Esophagus squamous epithelium (tissue), 5 donors: ENCODE data around the gene PPP3CA. TPM values are rescaled to one million over a fixed set of nuclear protein-coding genes. Genes with fewer than 3 reads are reported as not detected.

Experiments
- DNase-seq: peaks from one replicate; lab custom pipeline; 2025; lab: John Stamatoyannopoulos, UW
- H3K27ac ChIP-seq, 4 donors: fragments of 200-600 bp; sonication (generic); one replicate each; pipeline ENCODE4 v1.5.1; 2016 to 2019; ENCODE audit warnings: mild to moderate bottlenecking in 1 of 4
- H3K27me3 ChIP-seq, 4 donors: fragments of 200-600 bp; sonication (generic); 1 replicate in 3 of 4; 2 replicates in 1 of 4; pipeline versions ENCODE4 v1.5.1 to v1.6.0; 2017 to 2021; ENCODE audit warnings: antibody characterized with exemption in 1 of 4
- H3K36me3 ChIP-seq, 3 donors: fragments of 200-600 bp; sonication (generic); one replicate each; pipeline ENCODE4 v1.5.1; 2016 to 2019
- H3K4me1 ChIP-seq, 3 donors: fragments of 200-600 bp; sonication (generic); one replicate each; pipeline ENCODE4 v1.5.1; 2017 to 2019
- H3K4me3 ChIP-seq, 4 donors: fragments of 200-600 bp; sonication (generic); 1 replicate in 3 of 4; 2 replicates in 1 of 4; pipeline ENCODE4 v1.5.1; 2016 to 2019; ENCODE audit warnings: mild to moderate bottlenecking in 2 of 4, moderate library complexity in 1 of 4
- H3K9me3 ChIP-seq, 3 donors: fragments of 200-600 bp; sonication (generic); one replicate each; pipeline ENCODE4 v1.5.1; 2016 to 2019
- CTCF ChIP-seq, 6 experiments: fragments of 450-650 bp in 4 of 6; fragments of 200-600 bp in 2 of 6; sonication (generic) in 2 of 6; IDR thresholded peaks; one replicate each; pipeline ENCODE4 v1.5.1; 2016 to 2019; ENCODE audit warnings: antibody characterized with exemption in 6 of 6, mild to moderate bottlenecking in 4 of 6, moderate library complexity in 4 of 6
- POLR2A ChIP-seq, 4 donors: fragments of 450-650 bp; IDR thresholded peaks; one replicate each; pipeline ENCODE4 v1.6.1; 2017; ENCODE audit warnings: antibody characterized with exemption in 4 of 4, mild to moderate bottlenecking in 4 of 4, moderate library complexity in 3 of 4
- WGBS, 2 donors: methylation state at CpG; one replicate each; pipeline ENCODE4 v1.1.5; 2018; 5-methylcytosine and 5-hydroxymethylcytosine counted together
- intact Hi-C: fragments of 100-400 bp; cut with DNase I; formaldehyde crosslinking; loops from one replicate; pipeline ENCODE4 v1.15.0; 2022
- total RNA-seq, 4 donors: library from RNA; depleted of rRNA; stranded (reverse); fragments of >200 nt; gene quantifications; one replicate each; pipeline ENCODE4 v1.1.0, GENCODE V29; 2016
- donor health status: DM: yes; HTN: yes; CAD: no.

PPP3CA gene
- total RNA-seq, 4 donors from 2014 or later = 13.3 to 25.7 (median 17.5) TPM

DNA sequence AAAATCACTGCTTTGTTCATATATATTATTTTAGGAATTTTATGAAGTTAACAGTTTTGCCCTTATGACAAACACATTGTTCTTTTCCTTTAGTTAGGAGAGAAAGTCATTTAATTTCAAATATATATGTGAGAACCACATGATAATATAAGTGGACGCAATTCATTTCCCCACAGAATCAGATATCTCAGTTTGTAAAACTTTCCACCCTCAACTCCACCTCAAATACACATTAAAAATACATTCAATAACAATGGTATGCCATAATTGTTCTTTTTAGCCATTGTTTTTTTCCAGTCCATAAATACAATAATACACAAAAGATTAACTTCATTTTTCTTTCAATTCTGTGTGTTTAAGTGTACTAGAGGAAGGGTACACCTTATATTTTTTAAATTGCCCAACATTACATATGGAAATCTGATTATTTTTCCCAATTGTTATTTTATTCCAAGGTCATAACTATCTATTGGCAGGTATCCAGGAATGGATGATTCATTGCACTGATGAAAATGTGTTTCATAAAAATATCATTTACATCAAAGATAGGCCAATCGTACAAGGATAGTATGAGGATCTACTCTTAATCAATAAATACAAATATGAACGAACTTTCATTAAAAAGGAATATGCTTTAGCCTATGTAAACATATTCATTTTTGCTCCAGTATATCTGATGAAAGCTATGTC, 125.0 kb downstream of the PPP3CA start:
- TF ChIP-seq POLR2A (IDR thresholded peaks at IDR 0.05) (no peak), CTCF (IDR thresholded peaks at IDR 0.05) (no peak)
- no peak overlapping the region for H3K4me3 ChIP-seq
- H3K4me1 ChIP-seq = peaks cover 0 to 22% (median 0%) of the 10 kb centered on the region in 3 donors

DNA sequence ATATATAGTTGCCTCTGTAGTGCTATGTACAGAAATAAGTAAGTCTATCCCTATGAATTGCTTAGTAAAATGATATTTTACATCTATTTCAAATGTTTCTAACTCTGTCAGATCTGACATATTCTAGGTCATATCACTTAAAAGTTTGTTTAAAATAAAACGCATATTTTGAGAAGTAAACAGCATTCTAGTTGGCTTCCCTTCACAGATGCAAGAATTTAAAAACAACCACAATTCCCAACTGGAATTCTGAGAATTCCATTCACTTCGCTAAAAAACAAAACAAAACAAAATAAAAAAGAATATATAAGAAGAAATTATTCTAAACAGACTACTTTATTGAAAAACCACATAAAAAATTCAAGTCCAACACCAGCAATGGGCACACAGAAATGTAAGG, 126.0 kb downstream of the PPP3CA start:
- WGBS, 2 donors = 77 to 83% methylated on average over 2 of the region's 2 CpGs
- peaks cover 0 to 22% (median 0%) of the 10 kb centered on the region in 3 donors for H3K4me1 ChIP-seq
- TF ChIP-seq CTCF (IDR thresholded peaks at IDR 0.05) = no peak
- TF ChIP-seq POLR2A (IDR thresholded peaks at IDR 0.05) = no peak
- H3K9me3 ChIP-seq = no peaks in the 10 kb centered on the region
- no peaks in the 10 kb centered on the region for H3K27me3 ChIP-seq
- H3K27ac ChIP-seq = no peak overlapping the region
- intact Hi-C loops = no loop called here
- no peak overlapping the region for H3K4me3 ChIP-seq
- no peaks in the 10 kb centered on the region for H3K36me3 ChIP-seq
- DNase-seq = no peak

More for the DNA sequence above, 125.0 kb downstream of the PPP3CA start:
- no peaks in the 10 kb centered on the region for H3K27me3 ChIP-seq
- no peak overlapping the region for H3K27ac ChIP-seq
- H3K9me3 ChIP-seq = no peaks in the 10 kb centered on the region
- H3K36me3 ChIP-seq = no peaks in the 10 kb centered on the region
- no peak for DNase-seq
- intact Hi-C loops = no loop called here
- 64 to 66% methylated on average over 3 of the region's 3 CpGs for WGBS, 2 donors

- 83 to 85% methylated on average over 1 of the region's 1 CpG for WGBS, 2 donors
- intact Hi-C loops = no loop called here
- H3K4me1 ChIP-seq = peaks cover 0 to 22% (median 0%) of the 10 kb centered on the region in 3 donors
Observed at GRCh38 chr4:101218894-101219293, 128.4 kb downstream of the PPP3CA start.

GRCh38 chr4:101218346-101218745, 129.0 kb downstream of the PPP3CA start:
- H3K27ac ChIP-seq = no peak overlapping the region
- intact Hi-C loops = no loop called here
- no peak for DNase-seq
- H3K27me3 ChIP-seq = no peaks in the 10 kb centered on the region
- no peak for TF ChIP-seq POLR2A (IDR thresholded peaks at IDR 0.05)
- no peak for TF ChIP-seq CTCF (IDR thresholded peaks at IDR 0.05)
- H3K9me3 ChIP-seq = no peaks in the 10 kb centered on the region
- H3K4me3 ChIP-seq = no peak overlapping the region
- no peaks in the 10 kb centered on the region for H3K36me3 ChIP-seq
- whole genome bisulfite sequencing, 2 donors = 62 to 68% methylated on average over 3 of the region's 3 CpGs
- H3K4me1 ChIP-seq = peaks cover 0 to 21% (median 0%) of the 10 kb centered on the region in 3 donors

More at GRCh38 chr4:101218894-101219293, 128.4 kb downstream of the PPP3CA start:
- H3K4me3 ChIP-seq = no peak overlapping the region
- no peaks in the 10 kb centered on the region for H3K9me3 ChIP-seq
- TF ChIP-seq POLR2A (IDR thresholded peaks at IDR 0.05) = no peak
- TF ChIP-seq CTCF (IDR thresholded peaks at IDR 0.05) = no peak
- H3K27me3 ChIP-seq = no peaks in the 10 kb centered on the region
- no peak overlapping the region for H3K27ac ChIP-seq
- no peak for DNase-seq
- no peaks in the 10 kb centered on the region for H3K36me3 ChIP-seq

DNA sequence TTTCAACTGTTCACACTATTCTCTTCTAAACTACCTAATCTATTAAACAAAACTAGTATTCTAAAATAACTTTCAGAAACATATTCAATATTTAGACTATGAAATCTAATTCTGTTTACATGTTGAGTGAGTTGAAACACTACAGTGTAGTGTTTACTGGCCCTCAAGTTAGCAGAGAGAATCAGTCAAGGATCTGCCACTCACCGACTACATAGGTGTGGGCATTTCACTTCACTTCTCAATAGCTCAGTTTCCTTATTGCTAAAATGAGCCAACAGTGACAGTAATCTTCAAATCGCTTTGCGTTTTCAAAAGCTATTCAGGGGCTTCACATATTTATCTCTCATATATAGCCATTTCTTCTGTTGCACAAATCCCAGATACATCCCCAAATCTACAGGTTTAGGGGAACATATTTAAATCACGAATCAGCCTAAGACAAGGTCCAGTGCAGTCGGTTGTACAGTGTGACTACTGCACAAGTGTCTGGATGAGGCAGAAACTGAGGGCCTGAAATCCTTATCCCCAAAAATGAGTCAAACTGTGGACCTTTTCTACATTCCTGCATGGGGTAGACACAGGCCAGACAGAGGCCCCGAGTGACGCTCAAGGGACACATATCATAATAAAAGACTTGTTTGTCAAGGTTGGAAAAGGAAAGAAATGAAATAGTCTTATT, 129.8 kb downstream of the PPP3CA start:
- H3K27me3 ChIP-seq = no peaks in the 10 kb centered on the region
- no peak overlapping the region for H3K4me3 ChIP-seq
- no peak overlapping the region for H3K27ac ChIP-seq
- intact Hi-C loops = no loop called here
- no peak for TF ChIP-seq CTCF (IDR thresholded peaks at IDR 0.05)
- no peak for TF ChIP-seq POLR2A (IDR thresholded peaks at IDR 0.05)
- no peak for DNase-seq
- no peaks in the 10 kb centered on the region for H3K9me3 ChIP-seq
- H3K36me3 ChIP-seq = no peaks in the 10 kb centered on the region
- peaks cover 0 to 12% (median 0%) of the 10 kb centered on the region in 3 donors for H3K4me1 ChIP-seq
- WGBS, 2 donors = 89% methylated on average over 7 of the region's 7 CpGs
